ENCODE measurements around the gene EDIL3.

- TF ChIP-seq CTCF (IDR thresholded peaks at IDR 0.05): no peak
- TF ChIP-seq POLR2AphosphoS5 (IDR thresholded peaks at IDR 0.05): no peak
- TF ChIP-seq POLR2A (IDR thresholded peaks at IDR 0.05): no peak
Measured at GRCh38 chr5:84091127-84091799, 293.4 kb downstream of the EDIL3 start.

All from upper lobe of left lung (tissue), 4 donors.